Large intestine (tissue), 3 donors: ENCODE measurements around the gene CREB3. TPM values are rescaled to one million over a fixed set of nuclear protein-coding genes. Genes with fewer than 3 reads are reported as not detected.

Source experiments
- DNase-seq, 2 donors: peaks; one replicate each; pipeline versions ENCODE4 v3.0.0 to v3.0.0-alpha.2; 2013
- H3K27ac ChIP-seq: one replicate; pipeline ENCODE4 v1.5.1; 2013; ENCODE audit warnings: low read length
- H3K27me3 ChIP-seq: 2 replicates; pipeline ENCODE4 v1.6.1; 2013; ENCODE audit warnings: low read length; ENCODE audit not compliant: control insufficient read depth, insufficient read depth
- H3K36me3 ChIP-seq: 2 replicates; pipeline ENCODE4 v1.6.1; 2013; ENCODE audit warnings: low read length; ENCODE audit not compliant: control insufficient read depth, insufficient read depth
- H3K4me1 ChIP-seq: one replicate; pipeline ENCODE4 v1.6.1; 2013; ENCODE audit warnings: low read length; ENCODE audit not compliant: control insufficient read depth, insufficient read depth
- H3K4me3 ChIP-seq: one replicate; pipeline ENCODE4 v1.5.1; 2013; ENCODE audit warnings: low read length
- H3K9me3 ChIP-seq: one replicate; pipeline ENCODE4 v1.6.1; 2013; ENCODE audit warnings: mild to moderate bottlenecking, low read depth, low read length, moderate library complexity; ENCODE audit not compliant: control insufficient read depth
- WGBS: methylation state at CpG from one replicate; pipeline ENCODE4 v1.1.5; 2013; ENCODE audit warnings: low lambda C conversion rate; ENCODE audit not compliant: insufficient coverage; 5-methylcytosine and 5-hydroxymethylcytosine counted together
- polyA plus RNA-seq: library from polyadenylated mRNA; unstranded; fragments of 120-200 nt; gene quantifications from one replicate; pipeline ENCODE4 v1.2.1, GENCODE V29; 2013

Gene CREB3
- polyA plus RNA-seq, 1 donor = 25.4 TPM

DNA sequence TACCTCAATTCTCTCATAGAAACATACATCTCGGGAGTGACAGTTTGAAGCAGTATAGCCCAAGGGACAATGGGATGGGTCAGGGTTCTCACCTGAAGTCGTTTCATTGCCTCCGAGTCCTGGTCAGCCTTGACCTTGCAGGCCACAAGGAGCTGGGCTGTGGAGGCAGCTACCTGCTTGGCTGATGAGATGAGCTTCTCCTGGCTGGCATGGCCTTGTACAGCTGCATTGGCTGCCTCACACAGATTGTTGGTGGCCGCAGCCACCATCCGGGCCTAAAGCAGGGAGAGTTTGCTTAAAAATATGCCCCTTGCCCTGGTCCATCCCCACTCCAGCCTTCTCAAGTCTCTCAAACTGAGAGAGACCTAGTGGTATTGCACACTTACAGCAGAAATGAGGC, 34.2 kb upstream of the CREB3 start:
- DNase-seq = no peak
- Histone ChIP-seq H3K4me3 (no peak overlapping the region), H3K27ac (no peak overlapping the region), H3K27me3 (no peaks in the 10 kb centered on the region), H3K9me3 (no peaks in the 10 kb centered on the region), H3K36me3 (peaks cover 65% of the 10 kb centered on the region), H3K4me1 (no peaks in the 10 kb centered on the region)
- no CpG with 5 or more reads among the region's 5 CpGs for WGBS

DNA sequence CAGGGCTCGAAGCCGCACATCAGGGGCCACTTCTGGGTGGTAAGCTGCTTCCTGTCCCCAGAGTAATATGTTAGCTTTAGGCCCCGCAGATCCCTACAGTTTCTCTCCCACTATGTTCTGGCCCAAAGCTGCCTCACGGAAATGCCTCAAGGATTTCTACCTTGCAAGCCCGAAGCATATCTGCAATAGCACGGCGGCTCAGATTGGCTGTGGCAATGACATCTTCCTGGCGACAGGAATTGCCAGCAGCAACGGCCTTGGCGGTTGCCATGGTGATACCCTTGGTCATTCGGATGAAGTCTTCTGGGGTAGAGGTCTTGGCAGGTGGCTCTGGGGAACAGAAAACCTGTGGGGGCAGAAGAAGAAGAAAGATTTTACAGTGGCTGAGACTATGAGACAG, 32.4 kb upstream of the CREB3 start:
- no peaks in the 10 kb centered on the region for H3K27me3 ChIP-seq
- no peaks in the 10 kb centered on the region for H3K4me1 ChIP-seq
- no peaks in the 10 kb centered on the region for H3K9me3 ChIP-seq
- DNase-seq = no peak
- peaks cover 83% of the 10 kb centered on the region for H3K36me3 ChIP-seq
- WGBS = no CpG with 5 or more reads among the region's 11 CpGs
- H3K27ac ChIP-seq = no peak overlapping the region
- no peak overlapping the region for H3K4me3 ChIP-seq

DNA sequence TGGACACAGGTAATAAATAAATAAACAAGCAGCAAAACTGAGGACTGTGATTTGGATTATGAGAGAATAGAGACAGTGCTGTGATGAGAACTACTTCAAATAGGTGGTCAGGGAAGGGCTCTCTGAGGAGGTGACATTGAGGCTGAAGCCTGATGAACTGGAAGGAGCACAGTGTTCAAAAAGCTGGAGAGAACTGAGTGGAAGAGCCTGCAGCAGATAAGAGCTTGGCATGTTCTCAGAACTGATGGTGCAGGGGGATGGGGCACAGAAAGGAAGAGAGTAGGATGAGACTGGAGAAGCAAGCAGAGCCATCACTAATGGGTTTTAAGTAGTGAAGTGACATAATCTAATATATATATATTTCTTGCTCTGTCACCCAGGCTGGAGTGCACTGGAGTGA, 31.5 kb upstream of the CREB3 start:
- Histone ChIP-seq H3K4me1 (no peaks in the 10 kb centered on the region), H3K27ac (no peak overlapping the region), H3K36me3 (peaks cover 92% of the 10 kb centered on the region), H3K27me3 (no peaks in the 10 kb centered on the region), H3K9me3 (no peaks in the 10 kb centered on the region), H3K4me3 (no peak overlapping the region)
- no peak for DNase-seq

DNA sequence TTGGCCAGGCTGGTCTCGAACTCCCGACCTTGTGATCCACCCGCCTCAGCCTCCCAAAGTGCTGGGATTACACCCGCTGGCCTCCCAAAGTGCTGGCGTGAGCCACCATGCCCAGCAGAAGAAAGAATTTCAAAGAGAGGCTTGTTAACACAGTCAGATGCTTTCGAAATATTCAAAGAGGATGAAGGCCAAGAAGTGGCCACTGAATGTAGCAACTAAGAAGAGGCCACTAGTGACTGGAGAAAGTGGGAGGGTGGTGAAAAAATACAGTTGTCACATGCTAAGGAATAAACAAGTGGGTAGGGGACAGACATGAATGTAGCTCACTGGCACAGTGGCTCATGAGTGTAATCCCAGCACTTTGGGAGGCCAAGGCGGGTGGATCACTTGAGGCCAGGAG, 29.8 kb upstream of the CREB3 start:
- no peaks in the 10 kb centered on the region for H3K4me1 ChIP-seq
- peaks cover 99% of the 10 kb centered on the region for H3K36me3 ChIP-seq
- no peak for DNase-seq
- H3K27me3 ChIP-seq = no peaks in the 10 kb centered on the region
- 100% methylated on average over 2 of the region's 7 CpGs for WGBS
- H3K27ac ChIP-seq = no peak overlapping the region
- no peaks in the 10 kb centered on the region for H3K9me3 ChIP-seq
- H3K4me3 ChIP-seq = no peak overlapping the region

DNA sequence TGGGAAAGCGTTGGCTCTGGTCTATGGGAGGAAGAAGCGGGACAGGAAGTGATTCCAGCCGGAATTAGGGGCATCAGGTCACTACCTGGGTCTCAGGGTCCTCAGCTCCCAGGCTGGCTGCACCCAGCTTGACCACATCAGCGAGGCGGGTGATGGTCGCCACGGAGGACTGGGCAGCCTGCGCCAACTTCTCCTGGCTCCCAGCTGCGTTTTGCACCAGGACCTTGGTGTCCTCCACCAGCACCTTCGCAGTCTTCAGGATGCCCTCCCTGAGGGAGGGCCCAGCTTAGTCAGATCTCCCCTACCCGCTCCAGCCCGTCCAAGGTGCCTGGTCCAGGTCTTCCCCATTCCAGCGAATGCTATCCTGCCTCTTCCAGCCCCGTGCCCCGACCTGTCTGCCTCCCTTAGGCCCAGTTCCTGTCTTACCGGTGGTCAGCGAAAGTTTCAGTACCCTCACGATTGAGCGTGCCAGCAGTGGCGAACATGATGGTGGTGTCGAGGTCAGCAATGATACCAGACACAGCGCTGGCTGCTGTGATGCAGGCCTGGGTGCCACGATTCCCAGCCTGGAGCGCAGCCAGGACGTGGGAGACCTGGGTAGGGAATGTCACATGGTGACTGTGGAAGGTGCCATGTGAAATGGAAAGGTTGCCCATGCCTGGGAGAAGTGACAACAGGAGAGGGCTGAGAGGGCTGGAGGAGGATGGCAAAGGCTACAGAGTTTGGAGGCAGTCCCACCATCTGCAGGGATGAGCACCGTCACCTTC, 28.4 kb upstream of the CREB3 start:
- H3K9me3 ChIP-seq = no peaks in the 10 kb centered on the region
- no peak for DNase-seq
- H3K27me3 ChIP-seq = no peaks in the 10 kb centered on the region
- no peak overlapping the region for H3K27ac ChIP-seq
- WGBS = no CpG with 5 or more reads among the region's 26 CpGs
- peaks cover 97% of the 10 kb centered on the region for H3K36me3 ChIP-seq
- H3K4me1 ChIP-seq = no peaks in the 10 kb centered on the region
- no peak overlapping the region for H3K4me3 ChIP-seq

DNA sequence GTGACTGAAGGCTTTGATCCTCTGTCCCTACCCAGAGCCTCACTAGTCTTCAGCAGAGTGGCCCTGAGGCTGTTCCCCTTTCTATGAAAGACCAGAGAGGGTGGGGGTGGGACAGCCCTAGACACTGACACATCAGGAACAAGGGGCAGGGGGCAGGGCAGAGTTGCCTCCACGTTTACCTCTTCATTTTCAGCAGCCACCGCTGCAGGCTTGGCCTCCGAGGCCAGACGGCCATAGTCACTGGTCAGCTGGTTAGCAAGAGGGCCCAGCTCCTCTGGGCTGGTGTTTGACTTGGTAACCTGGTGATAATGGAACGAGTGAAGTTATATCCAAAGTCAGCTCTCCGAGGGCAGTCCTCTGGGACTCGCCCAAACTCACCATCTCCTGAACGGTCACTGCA, 27.1 kb upstream of the CREB3 start:
- WGBS = no CpG with 5 or more reads among the region's 8 CpGs

DNA sequence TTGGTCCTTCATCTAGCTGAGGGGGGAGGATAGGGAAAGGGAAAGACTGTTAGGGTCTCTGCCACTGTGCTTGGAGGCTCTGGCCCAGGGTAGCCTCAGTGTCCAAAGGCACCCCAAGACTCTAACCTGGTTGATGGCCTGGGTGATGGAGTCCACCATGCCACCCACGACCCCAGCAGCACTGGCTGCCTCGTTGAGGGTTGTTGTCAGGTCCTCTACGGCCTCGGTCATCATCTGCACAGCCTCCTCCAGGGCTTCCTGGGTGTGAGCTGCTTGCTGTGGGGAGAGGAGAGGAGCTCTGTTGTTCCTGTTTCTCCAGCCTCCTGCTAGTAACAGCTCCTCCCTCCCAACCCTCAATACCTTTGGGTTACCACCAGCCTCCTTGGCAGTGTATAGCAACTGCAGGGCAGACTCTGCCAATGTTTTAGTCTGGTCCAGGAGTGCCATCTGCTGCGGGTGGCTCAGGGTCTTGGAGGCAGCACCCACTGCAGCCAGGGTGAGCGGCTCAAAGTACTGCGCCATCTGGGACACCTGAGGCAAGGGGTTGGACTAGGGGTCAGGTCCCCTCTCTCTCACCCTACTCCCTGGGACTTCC, 26.5 kb upstream of the CREB3 start:
- Histone ChIP-seq H3K9me3 (no peaks in the 10 kb centered on the region), H3K27ac (no peak overlapping the region), H3K27me3 (no peaks in the 10 kb centered on the region), H3K4me3 (no peak overlapping the region), H3K36me3 (peaks cover 92% of the 10 kb centered on the region), H3K4me1 (no peaks in the 10 kb centered on the region)
- WGBS = no CpG with 5 or more reads among the region's 7 CpGs
- DNase-seq = no peak

More for the DNA sequence above, 27.1 kb upstream of the CREB3 start:
- H3K36me3 ChIP-seq = peaks cover 91% of the 10 kb centered on the region
- no peaks in the 10 kb centered on the region for H3K4me1 ChIP-seq
- H3K9me3 ChIP-seq = no peaks in the 10 kb centered on the region
- no peak for DNase-seq
- H3K4me3 ChIP-seq = no peak overlapping the region
- no peak overlapping the region for H3K27ac ChIP-seq
- H3K27me3 ChIP-seq = no peaks in the 10 kb centered on the region

DNA sequence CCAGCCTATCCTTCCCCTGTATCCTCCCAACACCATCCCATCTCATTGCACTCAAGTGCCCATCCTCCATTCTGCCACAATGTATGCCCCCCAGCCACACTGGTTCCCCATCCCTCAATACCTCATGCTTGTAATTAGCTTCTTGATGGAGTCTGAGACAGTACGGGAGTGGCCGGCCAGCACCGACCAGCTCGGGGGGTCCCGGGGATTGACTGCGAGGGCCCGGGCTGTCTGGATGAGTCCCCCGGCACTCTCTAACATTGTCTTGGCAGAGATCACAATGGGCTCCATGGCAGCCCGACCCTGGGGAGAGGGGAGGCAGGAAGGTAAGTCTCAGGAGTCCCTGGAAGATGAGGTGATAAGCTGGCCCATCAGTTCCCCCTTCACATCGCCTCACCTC, 25.5 kb upstream of the CREB3 start:
- no peaks in the 10 kb centered on the region for H3K4me1 ChIP-seq
- no peaks in the 10 kb centered on the region for H3K9me3 ChIP-seq
- H3K4me3 ChIP-seq = no peak overlapping the region
- H3K36me3 ChIP-seq = peaks cover 92% of the 10 kb centered on the region
- no peak overlapping the region for H3K27ac ChIP-seq
- no CpG with 5 or more reads among the region's 10 CpGs for WGBS
- no peak for DNase-seq
- no peaks in the 10 kb centered on the region for H3K27me3 ChIP-seq

DNA sequence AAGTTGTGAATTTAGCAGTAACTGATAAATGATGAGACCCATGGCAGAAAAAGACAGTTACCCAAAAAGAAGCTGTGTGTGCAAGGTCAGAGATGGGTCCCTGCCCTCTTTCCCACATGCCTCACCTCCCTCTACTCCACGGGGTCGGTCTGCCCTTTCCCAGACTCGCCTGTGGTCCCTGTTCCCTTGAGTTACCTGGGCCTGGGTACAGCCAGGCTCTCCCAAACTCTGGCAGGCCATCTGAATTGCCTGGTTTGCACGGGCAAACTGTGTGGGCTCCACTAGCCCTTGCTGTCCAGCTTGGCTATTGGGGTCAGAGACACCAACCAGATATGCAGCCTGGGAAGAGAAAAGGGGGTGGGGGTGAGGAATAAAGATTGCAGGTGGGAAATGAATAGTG, 24.3 kb upstream of the CREB3 start:
- no peaks in the 10 kb centered on the region for H3K27me3 ChIP-seq
- H3K9me3 ChIP-seq = no peaks in the 10 kb centered on the region
- no peak for DNase-seq
- peaks cover 92% of the 10 kb centered on the region for H3K36me3 ChIP-seq
- H3K4me3 ChIP-seq = no peak overlapping the region
- WGBS = no CpG with 5 or more reads among the region's 4 CpGs
- no peak overlapping the region for H3K27ac ChIP-seq
- H3K4me1 ChIP-seq = no peaks in the 10 kb centered on the region

DNA sequence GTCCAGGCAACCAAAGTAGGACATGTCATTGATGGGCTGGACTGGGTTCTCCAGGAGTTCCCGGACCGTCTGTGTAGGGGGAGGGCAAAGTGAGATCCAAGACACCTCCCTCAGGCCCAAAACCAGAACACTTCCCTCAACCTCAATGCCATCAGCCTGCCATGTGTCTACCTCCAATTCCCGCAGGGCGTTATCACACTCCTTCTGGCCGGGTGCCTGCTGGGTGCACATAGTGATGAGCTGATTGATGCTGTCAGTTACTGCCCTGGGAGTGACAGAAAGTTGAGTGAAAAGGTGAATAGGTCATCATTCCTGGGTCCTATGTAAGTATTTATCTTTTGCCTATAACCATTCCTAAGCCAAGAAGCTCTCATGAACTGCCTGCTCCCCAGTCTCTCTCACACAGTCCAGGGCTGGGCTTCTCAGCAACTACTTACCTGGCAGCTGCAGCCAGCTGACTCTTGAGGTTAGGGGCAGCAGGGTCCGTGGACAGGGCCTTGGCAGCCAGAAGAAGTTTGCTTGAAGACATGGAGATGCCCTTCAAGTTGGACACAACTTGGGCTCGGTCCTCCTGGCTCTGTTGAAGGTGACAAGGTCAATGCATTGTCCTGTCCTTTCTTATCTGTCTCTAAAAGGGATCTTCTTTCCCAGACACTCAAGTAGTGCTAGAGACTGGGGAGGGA, 21.5 kb upstream of the CREB3 start:
- H3K36me3 ChIP-seq = peaks cover 90% of the 10 kb centered on the region
- no peak for DNase-seq
- no peaks in the 10 kb centered on the region for H3K9me3 ChIP-seq
- no peaks in the 10 kb centered on the region for H3K27me3 ChIP-seq
- H3K27ac ChIP-seq = no peak overlapping the region
- no peak overlapping the region for H3K4me3 ChIP-seq
- WGBS = no CpG with 5 or more reads among the region's 7 CpGs
- H3K4me1 ChIP-seq = no peaks in the 10 kb centered on the region
